GM04503 (cell line): ENCODE results near the gene AP2A2.
"Not testable (repeated sequence)": the region's sequence is repeated elsewhere in the genome, so short reads cannot be mapped to it uniquely, and the experiment has no call there.

Experiments
- DNase-seq: peaks from one replicate; pipeline ENCODE4 v3.0.0-alpha.2; 2012; ENCODE audit warnings: low read depth

The AP2A2 gene

DNA sequence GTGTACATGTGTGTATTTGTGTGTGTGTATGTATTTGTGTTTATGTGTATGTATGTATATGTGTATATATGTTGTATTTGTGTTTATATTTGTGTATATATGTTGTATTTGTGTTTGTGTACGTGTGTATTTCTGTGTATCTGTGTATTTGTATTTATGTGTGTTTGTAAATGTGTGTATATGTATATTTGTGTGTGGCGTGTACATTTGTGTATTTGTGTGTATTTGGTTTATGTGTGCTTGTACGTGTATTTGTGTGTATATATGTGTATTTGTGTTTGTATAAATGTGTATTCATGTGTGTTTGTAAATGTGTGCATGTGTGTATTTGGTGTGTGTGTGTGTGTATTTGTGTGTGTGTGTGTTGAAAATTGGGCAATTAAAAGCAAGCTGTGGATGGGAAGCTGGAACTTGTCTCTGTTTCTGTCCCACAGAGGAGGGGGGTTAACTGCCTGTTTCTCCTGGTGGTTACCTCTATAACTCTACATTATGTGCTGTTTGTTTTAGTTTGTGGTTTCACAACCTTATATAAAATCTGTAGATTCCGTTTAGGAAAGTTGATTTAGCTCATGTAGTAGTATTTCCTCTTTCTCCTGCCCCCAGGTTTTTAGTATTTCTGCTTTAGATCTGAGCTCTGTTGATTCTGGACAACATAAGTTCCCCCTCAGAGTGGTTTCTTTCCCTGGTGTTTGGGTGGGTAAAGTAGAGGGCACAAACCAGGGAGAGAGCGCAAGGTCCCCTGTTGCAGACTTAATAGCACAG lies 28.9 kb downstream of the AP2A2 start:
- no peak for DNase-seq

DNA sequence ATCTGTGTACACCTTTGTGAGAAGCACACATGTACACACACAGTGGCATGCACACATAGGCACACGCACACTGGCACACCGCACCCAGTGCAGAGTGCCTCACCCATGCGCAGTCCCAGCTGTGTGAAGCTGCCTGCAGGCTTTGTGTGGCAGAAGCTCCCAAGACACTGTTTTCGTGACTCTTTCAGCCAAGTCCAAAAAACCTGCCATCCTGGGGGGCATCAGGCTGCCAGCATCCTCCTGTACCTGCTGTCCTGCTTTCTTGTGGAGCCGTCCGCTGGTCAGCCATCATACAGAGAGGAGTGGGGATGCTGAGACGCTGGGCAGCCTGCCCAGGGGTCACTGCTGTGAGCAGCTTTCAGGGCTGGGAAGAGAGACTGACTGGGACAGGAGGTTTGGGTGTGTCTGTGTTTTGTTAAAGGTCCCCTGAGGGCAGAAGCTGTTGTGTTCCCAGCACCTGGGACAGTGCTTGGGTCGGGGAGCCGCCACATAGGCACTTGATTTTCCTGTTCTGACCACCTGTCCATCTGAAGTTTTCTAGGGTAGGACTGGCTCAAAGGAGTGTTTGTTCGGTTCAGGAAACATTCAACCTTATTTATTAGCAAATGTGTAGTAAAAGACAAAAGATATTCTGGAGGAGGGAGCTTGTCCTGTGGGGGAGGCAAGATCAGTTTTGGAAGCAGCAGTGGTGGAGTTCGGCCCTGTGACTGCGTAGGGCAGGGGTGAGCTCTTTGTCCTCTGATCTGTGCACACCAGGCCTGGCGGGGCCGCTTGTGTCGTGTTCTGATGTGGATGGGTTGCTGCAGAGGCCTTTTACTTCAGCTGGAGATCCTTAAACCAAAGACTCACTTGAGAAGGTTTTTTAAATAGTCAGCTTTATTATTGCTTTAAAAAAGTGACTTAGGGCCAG lies 29.7 kb downstream of the AP2A2 start:
- no peak for DNase-seq

DNA sequence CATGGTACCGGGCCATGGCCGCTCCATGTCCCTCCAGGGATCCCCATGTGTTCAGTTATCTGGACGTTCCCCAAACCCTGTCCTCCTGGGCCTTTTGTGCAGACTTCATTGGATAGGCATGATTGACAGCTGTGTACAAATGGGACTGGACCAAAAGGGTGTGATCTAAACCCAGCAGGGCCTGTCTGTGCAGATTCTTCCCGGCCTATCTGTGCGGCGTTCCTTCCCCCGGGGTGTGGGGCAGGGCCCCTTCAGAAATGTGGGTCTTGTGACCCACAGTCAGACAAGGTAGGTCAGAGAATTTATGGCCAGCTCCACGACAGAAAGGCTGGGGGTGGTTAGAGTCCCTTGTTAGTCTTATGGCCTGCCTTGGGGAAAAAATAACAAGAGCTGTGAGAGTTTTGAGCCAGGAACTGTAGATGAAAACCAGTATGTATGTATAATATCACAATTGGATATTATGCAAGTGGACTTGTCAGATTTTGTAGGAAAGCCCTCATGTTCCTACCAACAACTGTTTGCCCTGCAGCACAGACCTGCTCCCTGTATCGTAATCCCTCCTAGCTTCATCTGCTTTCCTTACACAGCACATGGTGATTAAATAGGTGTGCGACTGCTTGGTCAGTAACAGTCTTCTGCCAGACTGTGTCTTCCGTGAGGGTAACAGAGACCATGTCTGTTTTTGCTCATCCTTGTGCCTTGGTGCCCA lies 31.7 kb downstream of the AP2A2 start:
- no peak for DNase-seq

DNA sequence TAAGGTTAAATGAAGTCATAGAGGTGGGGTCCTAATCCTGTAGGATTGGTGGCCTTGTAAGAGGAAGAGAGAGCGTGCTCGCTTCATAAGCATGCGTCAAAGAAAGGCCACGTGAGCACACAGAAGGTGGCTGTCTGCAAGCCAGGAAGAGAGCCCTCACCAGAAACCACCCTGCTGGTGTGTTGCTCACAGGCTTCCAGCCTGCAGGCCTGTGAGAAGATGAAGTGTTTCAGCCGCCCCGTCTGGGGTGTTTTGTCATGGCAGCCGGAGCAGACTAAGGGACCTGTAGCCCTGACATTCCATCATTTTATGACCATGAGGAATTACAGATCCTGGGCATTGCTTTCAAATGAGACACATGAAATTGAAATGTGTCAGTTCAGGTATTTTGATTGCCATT lies 32.4 kb downstream of the AP2A2 start:
- no peak for DNase-seq

DNA sequence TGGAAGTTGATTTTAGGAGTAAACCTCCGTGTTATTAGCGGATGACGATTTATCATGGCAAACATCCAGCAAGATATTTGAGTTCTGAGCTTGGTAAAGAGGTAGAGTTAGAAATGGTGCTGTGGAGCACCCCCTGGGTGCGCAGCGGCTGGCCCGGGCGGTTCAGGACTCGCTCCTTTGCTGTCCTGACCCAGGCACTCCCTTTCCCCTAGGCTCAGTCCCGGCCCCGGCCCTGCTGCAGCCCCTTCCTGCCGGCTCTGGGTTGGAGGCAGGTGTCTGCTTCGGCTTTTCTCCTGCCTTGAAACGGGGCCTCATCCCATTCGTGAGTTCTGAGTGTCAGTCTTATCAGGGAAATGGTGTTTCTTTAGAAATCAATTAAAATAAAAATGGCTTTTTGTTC lies 33.4 kb downstream of the AP2A2 start:
- no peak for DNase-seq

DNA sequence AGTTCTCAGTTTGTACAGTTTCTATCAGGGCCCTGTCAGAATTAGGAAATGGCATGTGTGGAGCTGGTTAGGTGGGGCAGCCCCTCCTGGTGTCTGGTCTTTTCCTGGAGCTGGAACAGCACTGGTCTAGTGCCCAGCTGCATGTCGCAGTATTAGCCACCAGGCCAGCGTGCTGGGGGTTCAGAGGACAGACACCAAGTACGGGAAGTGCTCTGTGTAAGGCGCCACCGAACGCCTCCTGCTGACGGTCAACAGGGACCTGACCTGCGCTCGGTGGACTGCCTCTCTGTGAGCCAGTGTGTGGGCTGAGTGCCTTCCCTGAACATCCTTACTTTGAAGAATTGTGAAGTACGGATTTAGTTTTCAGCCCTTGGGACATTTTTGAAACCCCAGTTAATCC lies 33.9 kb downstream of the AP2A2 start:
- DNase-seq = no peak

DNA sequence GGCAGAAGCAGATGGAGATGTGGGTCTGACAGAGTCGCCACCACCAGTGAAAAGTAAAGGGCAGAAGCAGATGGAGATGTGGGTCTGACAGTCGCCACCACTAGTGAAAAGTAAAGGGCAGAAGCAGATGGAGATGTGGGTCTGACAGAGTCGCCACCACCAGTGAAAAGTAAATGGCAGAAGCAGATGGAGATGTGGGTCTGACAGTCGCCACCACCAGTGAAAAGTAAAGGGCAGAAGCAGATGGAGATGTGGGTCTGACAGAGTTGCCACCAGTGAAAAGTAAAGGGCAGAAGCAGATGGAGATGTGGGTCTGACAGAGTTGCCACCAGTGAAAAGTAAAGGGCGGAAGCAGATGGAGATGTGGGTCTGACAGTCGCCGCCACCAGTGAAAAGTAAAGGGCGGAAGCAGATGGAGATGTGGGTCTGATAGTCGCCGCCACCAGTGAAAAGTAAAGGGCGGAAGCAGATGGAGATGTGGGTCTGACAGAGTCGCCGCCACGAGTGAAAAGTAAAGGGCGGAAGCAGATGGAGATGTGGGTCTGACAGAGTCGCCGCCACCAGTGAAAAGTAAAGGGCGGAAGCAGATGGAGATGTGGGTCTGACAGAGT lies 35.7 kb downstream of the AP2A2 start:
- not testable (repeated sequence) for DNase-seq

DNA sequence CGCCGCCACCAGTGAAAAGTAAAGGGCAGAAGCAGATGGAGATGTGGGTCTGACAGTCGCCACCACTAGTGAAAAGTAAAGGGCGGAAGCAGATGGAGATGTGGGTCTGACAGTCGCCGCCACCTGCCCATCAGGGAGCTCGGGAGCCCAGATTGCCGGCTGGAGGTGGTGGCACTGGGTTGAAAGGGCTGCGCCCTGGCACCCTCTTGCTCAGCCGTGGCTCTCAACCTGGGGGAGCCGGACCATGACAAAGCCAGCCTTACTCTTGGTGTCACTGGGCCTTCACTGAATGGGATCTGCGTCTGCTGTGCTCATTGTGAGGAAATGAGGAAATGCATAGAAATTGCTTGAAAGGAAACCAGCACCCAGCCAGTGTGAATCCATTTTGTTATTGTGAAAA lies 36.3 kb downstream of the AP2A2 start:
- no peak for DNase-seq

DNA sequence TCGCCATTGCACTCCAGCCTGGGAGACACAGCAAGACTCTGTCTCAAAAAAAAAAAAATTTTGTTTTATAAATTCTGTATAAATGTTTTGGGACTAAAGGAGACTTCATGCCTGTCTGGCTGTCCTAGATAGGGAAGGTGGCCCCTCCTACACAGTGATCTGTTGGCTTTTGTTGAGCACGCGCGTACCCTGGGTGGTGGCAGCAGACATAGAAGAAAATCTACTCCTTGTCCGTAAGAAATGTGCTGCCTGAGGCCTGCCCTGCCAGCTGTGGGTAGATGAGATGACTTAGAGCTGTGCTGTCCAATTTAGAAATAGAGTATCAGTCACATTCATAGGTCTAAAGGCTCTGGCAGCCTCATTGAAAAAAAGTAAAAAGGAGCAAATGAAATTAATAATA lies 37.0 kb downstream of the AP2A2 start:
- no peak for DNase-seq

DNA sequence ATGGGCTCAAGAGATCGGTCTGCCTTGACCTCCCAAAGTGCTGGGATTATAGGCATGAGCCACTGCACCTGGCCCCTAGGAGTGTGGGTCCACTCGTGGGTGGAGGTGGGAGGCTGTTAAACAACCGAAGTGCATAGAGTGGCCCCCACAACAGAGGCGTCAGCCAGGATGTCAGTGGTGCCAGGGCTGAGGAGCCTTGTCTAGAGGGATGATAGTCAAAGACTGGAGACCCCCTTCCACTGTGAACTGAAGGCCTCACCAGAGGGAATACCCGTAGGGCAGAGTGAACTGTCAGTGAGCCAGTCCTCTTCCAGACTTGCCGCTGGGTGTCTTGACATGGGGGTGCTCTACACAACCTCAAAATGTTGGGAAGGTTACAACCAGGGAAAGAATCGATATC lies 38.2 kb downstream of the AP2A2 start:
- no peak for DNase-seq

DNA sequence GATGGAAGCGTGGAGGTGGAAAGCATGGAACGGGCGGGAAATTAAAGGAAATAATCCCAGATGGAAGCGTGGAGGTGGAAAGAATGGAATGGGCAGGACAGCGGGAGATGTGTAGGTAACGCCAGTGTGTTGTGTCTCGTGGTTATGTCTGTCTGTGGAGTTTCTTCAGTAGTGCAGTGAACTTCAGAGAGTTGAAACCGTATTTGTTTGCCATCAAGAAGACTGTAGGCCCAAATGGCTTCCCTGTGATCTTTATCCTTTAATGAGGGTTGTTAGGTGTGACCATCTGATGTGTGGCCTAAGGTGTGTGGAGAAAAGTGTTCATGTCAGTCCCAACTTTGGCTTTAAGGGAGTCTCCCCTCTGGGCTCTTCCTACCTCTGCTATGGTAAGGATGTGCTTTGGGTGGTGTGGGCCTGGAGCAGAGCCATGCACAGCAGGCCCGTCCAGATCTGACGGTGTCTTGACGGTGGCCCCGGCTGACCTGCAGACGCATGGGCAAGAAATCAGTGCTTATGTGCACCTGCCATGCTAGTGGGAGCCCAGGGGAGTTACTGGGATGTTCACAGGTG lies 39.6 kb downstream of the AP2A2 start:
- DNase-seq = no peak

DNA sequence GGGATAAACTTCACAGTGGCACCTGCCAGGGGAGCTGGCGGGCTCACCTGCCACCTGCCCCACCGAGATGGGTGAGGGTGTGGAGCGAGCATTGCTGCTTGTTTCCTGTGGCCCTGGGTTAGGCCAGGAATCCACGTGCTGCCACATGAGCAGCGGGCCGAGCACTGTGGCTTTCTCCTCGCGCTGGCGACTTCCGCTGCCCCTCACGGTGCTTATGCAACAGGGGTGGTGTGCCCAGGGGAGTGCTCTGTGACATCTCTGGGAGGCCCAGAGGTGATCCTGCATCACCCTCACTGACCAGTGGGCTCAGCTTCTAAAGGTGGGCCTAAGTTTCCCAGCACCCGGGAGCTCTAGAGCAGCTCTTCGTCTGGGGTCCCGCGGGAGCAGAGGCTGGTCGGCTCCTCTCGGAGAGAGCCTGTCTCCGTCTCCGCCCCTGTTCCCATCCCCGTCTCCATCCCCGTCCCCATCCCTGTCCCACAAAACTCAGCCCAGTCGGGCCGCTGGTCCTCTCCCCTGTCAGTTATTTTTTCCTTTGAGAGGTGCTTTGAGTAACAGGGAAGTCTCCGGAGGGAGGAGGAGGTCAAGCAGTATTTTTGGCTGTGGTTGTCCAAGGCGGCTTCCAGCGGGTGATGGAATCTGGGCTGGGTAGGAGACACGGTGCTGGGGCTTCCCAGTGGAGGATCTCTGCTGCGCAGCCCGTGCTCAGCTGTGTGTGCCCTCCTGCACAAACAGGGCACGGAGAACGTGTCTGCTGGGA lies 42.5 kb downstream of the AP2A2 start:
- DNase-seq = no peak

DNA sequence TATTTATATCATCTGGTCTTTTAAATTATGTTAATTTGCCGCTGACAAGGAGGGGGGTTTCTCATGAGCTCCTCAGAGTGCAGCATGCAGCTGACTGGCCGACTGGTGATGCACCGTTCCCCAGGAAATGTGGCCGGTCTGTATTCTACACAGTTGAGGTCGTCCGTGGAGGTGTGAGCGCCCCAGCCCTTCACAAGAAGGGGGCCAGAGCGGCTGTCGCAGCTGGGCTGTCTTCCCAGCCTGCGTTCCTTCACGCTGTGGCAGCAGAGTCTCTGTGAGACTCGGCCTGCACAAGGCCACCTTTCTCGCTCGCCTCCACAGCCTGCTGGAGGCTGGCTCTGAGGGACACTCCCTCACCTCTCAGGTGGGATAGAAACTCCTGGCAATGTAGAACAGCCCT lies 43.2 kb downstream of the AP2A2 start:
- DNase-seq = no peak

DNA sequence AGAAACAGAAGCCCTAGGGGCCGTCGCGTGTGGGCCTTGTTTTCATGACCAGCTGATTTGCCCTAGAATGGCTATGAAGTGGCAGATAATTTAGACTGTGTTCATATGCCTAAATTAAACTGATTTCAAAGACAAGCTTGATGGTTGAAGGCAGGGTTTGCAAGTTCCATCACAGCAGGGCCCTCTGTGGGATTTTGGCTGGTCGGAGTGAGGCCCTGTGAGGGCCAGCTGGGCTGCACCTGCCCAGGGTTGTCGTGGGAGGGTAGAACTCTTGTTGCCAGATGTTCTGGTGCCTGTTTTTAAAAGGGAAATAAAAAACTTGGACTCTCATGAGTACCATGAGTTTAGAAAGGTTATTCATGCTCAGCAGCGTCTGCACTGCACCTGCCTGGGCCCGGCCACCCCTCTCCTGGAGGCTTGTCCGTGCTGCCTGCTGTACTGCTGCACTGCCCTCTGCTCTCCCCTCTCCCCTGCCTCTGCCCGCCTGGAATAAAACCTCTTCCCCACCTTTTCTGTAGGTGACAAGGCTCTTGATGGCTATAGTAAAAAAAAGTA lies 44.1 kb downstream of the AP2A2 start:
- no peak for DNase-seq

DNA sequence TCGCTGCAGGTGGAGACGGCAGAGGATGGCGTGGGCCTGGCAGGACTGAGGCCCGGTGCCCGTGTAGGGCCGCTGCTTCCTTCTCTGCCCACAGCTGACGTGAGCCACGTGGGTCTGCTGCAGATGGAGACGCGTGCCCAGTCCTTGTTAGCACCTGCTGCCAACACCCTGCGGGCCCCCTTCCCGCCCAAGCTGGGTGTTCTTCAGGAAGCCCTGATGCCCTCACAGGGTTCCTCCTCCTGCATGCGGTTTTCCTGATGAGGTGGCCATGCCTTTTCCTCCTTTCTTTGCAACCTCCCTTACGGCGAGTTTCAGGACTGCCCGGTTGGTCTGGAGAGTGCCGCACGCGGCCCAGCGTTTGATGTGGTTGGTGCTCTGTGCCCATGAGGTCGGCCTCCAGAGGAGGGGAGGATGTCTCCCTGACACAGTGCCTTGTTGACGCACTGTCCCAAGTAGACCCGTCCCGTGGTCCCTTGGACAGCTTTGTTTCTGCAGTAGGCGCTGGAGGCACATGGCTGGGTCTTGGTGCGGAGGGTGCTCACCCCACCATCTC lies 44.7 kb downstream of the AP2A2 start:
- no peak for DNase-seq

DNA sequence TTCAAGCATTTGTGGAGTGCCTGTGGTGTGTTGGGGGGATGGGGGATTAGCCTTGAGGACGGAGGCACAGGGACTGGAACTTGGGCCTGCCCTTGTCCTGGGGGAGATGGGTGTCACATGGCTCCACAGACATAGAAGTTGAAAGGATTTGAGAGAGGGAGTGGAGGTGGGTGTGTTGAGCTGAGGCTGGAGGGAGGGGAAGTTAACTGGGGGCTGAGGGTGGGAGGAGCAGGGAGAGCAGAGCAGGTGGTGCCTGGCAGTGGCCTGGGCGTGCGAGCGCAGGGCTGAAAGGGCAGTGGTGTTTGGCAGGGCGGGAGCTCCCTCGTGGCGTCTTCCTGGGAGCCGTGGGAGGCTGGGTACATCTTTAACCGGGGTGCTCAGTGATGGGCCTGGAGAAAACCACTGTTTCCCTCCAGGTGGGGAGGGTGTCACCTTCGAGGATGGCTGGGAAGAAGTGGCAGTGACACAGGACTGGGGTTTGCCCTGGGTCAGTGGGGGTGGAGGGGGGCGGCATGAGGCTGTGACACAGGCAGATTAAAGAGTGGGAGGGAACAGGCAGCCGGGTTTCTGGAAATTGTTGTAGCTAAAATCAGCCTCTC lies 45.5 kb downstream of the AP2A2 start:
- no peak for DNase-seq

DNA sequence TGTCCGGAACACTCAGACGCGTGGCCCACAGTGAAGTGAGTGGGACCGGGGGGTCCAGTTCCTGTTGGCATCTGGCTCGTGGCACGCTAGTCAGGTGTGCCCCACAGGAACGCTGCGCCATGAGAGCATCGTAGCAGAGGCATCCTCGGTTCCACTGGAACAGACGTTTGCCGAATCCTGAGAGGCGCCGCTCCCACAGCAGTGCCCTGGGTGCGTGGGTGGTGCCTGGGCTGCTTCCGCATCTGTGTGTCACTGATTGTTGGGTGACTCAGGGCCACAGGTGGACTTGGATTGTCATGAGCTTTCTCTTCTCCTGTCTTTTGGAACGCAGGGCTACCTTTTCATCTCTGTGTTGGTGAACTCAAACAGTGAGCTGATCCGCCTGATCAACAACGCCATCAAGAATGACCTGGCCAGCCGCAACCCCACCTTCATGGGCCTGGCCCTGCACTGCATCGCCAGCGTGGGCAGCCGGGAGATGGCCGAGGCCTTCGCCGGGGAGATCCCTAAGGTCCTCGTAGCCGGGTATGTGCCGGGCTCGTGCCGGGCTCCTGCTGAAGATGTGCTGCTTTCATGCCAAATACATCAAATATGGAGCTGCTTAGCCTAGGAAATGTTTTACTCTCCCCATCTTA lies 46.2 kb downstream of the AP2A2 start:
- no peak for DNase-seq

DNA sequence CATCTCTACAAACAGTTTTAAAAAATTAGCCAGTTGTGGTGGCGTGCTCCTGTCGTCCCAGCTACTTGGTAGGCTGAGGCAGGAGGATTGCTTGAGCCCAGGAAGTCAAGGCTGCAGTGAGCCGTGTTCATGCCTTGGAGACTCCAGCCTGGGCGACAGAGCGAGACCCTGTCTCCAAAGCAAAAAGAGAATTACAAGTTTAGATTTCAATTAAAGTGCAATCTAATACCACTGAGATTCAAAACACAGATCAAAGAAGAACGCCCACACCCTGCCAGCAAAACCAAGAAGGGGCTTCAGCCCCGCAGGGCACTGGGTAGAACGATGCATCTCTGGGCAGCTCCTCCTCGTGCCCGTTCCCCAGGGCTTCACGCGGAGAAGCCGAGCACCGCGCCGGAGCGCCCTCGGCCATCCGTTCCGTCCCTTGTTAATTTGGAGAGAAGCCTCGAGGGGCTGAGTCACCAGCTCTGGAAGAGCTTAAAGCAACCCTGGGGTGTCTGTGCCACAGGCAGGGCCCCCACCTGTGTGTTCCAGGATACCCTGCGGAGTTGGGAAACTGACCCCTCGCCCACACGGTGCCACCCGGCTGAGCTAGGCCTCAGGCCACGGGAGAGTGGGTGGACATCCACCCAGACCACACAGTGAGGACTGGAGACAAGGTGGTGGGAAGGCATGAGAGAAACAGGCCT lies 47.0 kb downstream of the AP2A2 start:
- DNase-seq = no peak

DNA sequence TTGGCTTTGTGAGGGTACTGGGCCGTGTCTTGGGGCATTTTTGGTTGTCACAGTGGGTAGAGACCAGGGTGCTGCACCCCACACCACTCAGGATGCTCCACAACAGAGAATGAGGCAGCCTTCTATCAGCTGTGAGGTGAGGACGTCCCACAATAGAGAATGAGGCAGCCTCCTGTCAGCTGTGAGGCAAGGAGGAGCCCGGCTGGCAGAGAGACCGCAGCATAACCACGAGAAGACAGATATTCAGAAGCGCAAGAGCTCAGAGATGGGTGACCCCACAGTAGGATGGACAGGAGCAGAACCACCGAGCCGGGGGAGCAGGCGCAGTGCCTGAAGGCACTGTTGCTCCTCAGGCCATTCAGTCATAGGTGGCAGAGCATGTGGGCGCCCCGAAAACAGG lies 47.6 kb downstream of the AP2A2 start:
- no peak for DNase-seq
